ENCODE data around the gene EGR4.

EGR4 gene

DNA sequence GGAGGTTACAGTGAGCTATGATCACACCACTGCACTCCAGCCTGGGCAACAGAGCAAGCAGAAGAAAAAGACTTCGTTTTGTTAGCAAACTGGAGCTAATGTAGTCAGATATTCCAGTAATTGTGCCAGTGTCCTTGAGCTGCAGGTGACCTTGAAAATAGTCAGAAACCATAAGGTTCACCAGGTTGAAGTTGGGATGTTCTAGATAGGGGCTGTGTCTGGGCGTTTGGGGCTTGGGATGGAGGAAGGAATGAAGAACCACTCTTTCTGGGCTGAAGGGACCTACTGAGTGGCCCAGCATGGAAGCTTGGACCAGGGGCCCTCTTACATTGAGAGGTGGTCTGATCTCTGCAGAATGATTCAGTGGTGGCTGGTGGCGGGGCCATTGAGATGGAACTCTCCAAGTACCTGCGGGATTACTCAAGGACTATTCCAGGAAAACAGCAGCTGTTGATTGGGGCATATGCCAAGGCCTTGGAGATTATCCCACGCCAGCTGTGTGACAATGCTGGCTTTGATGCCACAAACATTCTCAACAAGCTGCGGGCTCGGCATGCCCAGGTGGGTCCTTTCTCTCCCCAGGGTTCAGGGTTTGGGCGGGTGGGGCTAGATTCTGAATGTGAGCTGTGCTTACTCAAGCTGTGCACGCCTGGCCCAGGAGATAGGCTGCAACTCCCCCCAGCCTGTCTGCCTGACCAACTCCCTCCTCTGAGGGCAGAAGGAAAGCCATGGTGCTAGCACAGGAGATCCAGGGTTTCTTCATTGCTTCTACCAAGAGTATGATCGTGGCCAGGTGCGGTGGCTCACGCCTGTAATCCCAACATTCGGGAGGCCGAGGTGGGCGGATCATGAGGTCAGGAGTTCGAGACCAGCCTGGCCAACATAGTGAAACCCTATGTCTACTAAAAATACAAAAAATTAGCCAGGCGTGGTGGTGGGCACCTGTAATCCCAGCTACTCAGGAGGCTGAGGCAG, 42.2 kb downstream of the EGR4 start:
- DNase-seq (ENCODE audit: low read depth in 1 of 2, low spot score in 1 of 2), result no peak

DNA sequence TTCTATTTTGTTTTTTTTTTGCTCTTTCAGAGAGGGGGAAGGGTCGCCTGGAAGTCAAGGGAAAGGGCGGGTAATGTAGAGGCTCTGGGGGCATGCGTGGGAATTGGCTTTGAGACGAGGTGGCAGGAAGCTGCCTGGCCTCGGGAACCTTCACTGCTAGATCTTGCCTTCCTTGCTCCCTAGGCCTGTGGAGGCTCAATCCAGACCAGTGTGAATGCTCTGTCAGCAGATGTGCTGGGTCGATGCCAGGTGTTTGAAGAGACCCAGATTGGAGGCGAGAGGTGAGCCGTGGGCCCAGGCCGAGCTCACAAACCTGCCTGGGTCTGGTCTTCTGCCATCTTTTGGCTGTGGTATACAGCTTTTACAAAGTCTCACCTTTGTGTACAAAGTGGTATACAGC, 43.7 kb downstream of the EGR4 start:
- no peak for DNase-seq (ENCODE audit: low read depth in 1 of 2, low spot score in 1 of 2)

DNA sequence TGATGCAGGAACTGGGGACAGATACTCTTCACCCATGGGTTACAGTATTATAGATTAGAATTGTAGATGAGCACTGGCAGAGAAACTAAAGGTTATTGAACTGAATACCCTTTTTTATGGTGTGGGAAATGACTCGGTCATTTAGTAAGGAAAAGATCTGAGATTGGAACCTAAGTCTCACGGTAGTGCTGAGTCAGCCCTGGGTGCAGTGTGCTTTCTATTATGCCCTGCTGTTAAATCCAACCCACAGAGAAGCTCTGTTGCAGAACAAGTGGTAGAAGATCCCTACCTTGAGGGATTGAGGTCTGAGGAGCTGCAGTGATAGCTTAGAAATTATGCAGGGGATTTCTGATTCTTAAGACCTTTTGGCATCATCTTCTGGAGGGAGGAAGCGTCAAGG, 46.5 kb downstream of the EGR4 start:
- no peak for DNase-seq (ENCODE audit: low read depth in 1 of 2, low spot score in 1 of 2)

DNA sequence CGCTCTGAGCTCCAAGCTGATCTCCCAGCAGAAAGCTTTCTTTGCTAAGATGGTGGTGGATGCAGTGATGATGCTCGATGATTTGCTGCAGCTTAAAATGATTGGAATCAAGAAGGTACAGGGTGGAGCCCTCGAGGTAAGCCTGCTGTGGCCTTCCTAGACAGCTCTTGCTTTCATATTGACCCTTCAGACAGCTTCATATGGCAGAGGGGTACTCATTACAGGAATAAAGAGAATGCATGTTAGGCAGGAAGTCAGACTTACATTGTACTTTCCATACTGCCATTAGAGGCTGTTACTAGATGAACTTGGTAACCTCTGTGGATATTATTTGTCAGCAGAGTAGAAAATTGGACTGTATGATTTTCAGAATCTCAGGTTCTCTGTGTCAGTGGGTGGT, 48.8 kb downstream of the EGR4 start:
- DNase-seq (ENCODE audit: low read depth in 1 of 2, low spot score in 1 of 2), result no peak

DNA sequence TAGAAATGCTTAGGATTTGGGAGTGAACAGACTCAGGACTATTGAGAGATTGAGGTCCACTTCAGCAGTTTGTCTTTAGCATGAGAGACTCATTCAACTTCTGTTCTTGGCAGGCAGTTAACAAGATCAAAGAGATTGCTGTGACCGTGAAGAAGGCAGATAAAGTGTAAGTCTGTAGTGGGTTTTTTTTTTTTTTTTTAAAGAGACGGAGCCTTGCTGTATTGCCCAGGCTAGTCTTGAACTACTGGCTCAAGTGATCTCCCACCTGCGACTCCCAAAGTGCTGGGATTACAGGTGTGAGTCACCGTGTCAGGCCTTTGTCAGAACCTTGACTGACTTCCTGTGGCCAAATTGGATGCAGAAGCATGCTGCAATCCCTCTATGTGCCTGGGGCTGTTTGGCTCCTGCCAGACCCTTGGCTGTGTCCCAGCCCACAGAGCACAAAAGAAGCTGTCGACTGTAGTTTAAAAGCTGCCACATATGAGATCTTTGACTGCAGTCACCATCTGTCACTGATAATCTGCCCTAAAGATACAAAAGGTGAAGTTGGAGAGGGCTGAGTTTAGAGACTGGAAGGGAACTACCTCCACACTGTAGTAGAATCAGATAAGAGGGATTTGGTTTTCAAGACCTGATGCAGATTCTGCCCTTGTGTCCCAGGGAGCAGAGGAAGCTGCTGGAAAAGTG, 49.3 kb downstream of the EGR4 start:
- DNase-seq (ENCODE audit: low read depth in 1 of 2, low spot score in 1 of 2), result no peak
